ENCODE measurements around the gene RPL37A. TPM values are rescaled to one million over a fixed set of nuclear protein-coding genes. Genes with fewer than 3 reads are reported as not detected.

Gene RPL37A
- total and polyA plus RNA-seq, 4 donors: 2,015 to 4,048 (median 2,822) TPM

GRCh38 chr2:216519154-216519762 is 20.6 kb downstream of the RPL37A start:
- Histone ChIP-seq H3K27ac (ENCODE audit: low read depth in 1 of 2, low read length in 1 of 2) (no peak overlapping the region), H3K9ac (ENCODE audit: insufficient read depth in 1 of 2, low read length in 2 of 2) (no peak overlapping the region), H3K4me3 (no peak overlapping the region), H3K9me3 (ENCODE audit: control insufficient read depth in 4 of 4, insufficient read depth in 3 of 4, low read length in 3 of 4) (no peaks in the 10 kb centered on the region), H3K4me1 (ENCODE audit: control insufficient read depth in 5 of 5, insufficient read depth in 5 of 5, low read length in 5 of 5) (peaks cover 0 to 8% (median 0%) of the 10 kb centered on the region in 5 donors), H3K27me3 (ENCODE audit: control insufficient read depth in 3 of 3, insufficient read depth in 3 of 3, low read length in 2 of 3) (no peaks in the 10 kb centered on the region), H3K36me3 (ENCODE audit: control insufficient read depth in 4 of 4, insufficient read depth in 4 of 4, low read length in 4 of 4) (peaks cover 0 to 2% (median 0%) of the 10 kb centered on the region in 4 donors)
- DNase-seq (peak; percentile 74 to 89 (median 87)), ATAC-seq (ENCODE audit: insufficient read depth, low FRiP score) (no peak)
- WGBS, 2 donors: 59 to 62% methylated on average over 3 of the region's 3 CpGs
- TF ChIP-seq CTCF (IDR thresholded peaks at IDR 0.05; ENCODE audit: control extremely low read depth, extremely low read depth): peak; percentile 55

- no peak overlapping the region for H3K9ac ChIP-seq (ENCODE audit: insufficient read depth in 1 of 2, low read length in 2 of 2)
- peaks cover 0 to 8% (median 0%) of the 10 kb centered on the region in 5 donors for H3K4me1 ChIP-seq (ENCODE audit: control insufficient read depth in 5 of 5, insufficient read depth in 5 of 5, low read length in 5 of 5)
- no peak for TF ChIP-seq CTCF (IDR thresholded peaks at IDR 0.05; ENCODE audit: control extremely low read depth, extremely low read depth)
- no peaks in the 10 kb centered on the region for H3K27me3 ChIP-seq (ENCODE audit: control insufficient read depth in 3 of 3, insufficient read depth in 3 of 3, low read length in 2 of 3)
- DNase-seq: no peak
- WGBS, 2 donors: 91 to 95% methylated on average over 4 of the region's 4 CpGs
- H3K36me3 ChIP-seq (ENCODE audit: control insufficient read depth in 4 of 4, insufficient read depth in 4 of 4, low read length in 4 of 4): peaks cover 0 to 2% (median 0%) of the 10 kb centered on the region in 4 donors
- no peak overlapping the region for H3K27ac ChIP-seq (ENCODE audit: low read depth in 1 of 2, low read length in 1 of 2)
- no peak for ATAC-seq (ENCODE audit: insufficient read depth, low FRiP score)
- no peaks in the 10 kb centered on the region for H3K9me3 ChIP-seq (ENCODE audit: control insufficient read depth in 4 of 4, insufficient read depth in 3 of 4, low read length in 3 of 4)
- H3K4me3 ChIP-seq: no peak overlapping the region
Measured at GRCh38 chr2:216520112-216520511, 21.5 kb downstream of the RPL37A start.

GRCh38 chr2:216522892-216523502 is 24.4 kb downstream of the RPL37A start:
- TF ChIP-seq CTCF (IDR thresholded peaks at IDR 0.05; ENCODE audit: control extremely low read depth, extremely low read depth): no peak
- H3K4me3 ChIP-seq: no peak overlapping the region
- no peaks in the 10 kb centered on the region for H3K9me3 ChIP-seq (ENCODE audit: control insufficient read depth in 4 of 4, insufficient read depth in 3 of 4, low read length in 3 of 4)
- no peaks in the 10 kb centered on the region for H3K27me3 ChIP-seq (ENCODE audit: control insufficient read depth in 3 of 3, insufficient read depth in 3 of 3, low read length in 2 of 3)
- ATAC-seq (ENCODE audit: insufficient read depth, low FRiP score) (no peak), DNase-seq (no peak)
- peaks cover 0 to 8% (median 1%) of the 10 kb centered on the region in 5 donors for H3K4me1 ChIP-seq (ENCODE audit: control insufficient read depth in 5 of 5, insufficient read depth in 5 of 5, low read length in 5 of 5)
- H3K36me3 ChIP-seq (ENCODE audit: control insufficient read depth in 4 of 4, insufficient read depth in 4 of 4, low read length in 4 of 4): peaks cover 0 to 2% (median 0%) of the 10 kb centered on the region in 4 donors
- H3K27ac ChIP-seq (ENCODE audit: low read depth in 1 of 2, low read length in 1 of 2): no peak overlapping the region
- WGBS, 2 donors: 91% methylated on average over 1 of the region's 1 CpG
- H3K9ac ChIP-seq (ENCODE audit: insufficient read depth in 1 of 2, low read length in 2 of 2): no peak overlapping the region
